ENCODE data around the gene MUC2. TPM values are rescaled to one million over a fixed set of nuclear protein-coding genes. Genes with fewer than 3 reads are reported as not detected.
"Not testable (repeated sequence)": the region's sequence is repeated elsewhere in the genome, so short reads cannot be mapped to it uniquely, and the experiment has no call there.

The MUC2 gene
- total and polyA plus RNA-seq, 2 experiments from 2014 or later = 0.03 TPM; not detected in 1

DNA sequence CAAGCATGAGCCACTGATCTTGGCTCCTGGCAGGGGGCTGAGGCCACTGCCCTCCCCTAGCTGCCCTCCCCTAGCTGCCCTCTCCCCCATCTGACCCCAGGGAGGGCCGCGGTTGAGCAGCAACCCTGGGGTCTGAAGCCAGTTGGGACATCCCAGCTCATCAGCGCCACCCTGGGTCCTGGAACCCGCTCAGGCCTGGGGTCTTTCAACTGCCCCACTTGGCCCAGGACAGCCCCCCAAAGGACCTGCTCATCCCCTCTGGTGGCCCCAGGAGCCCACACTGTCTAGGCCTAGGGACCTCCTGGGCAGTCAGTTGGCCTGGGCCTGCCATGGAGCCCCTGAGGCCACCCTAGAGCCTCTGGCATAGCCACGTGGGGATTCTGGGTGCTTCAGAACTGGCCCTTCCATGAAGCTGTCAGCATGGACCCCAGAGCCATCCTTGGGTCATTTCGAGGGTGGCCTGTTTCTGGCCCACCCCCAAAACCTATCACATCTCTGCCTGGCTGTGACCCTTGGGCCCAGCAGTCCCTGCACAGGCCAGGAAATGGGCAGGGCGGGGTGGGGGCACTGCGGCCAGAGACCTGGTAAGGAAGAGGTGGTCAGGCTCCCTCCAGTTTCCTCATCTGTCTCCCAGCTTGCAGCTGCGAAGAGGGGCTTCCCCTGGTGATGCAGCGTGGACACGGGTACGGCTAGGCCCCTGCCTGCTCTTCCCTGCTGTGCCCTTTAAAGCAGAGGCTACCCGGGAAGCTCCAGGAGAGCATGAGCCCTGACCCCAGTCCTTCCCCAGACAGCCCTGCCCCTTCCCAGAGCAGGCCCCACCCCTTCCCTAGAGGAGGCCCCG is 37.9 kb downstream of the MUC2 start:
- no peak for DNase-seq (ENCODE audit: low read depth in 1 of 2, low spot score in 1 of 2)
- Histone ChIP-seq H3K27ac (no peak overlapping the region), H3K9me3 (ENCODE audit: low read depth) (no peaks in the 10 kb centered on the region), H3K27me3 (peaks cover 3% of the 10 kb centered on the region), H3K36me3 (no peaks in the 10 kb centered on the region), H3K4me1 (ENCODE audit: low read depth) (no peaks in the 10 kb centered on the region), H3K4me3 (no peak overlapping the region)
- TF ChIP-seq, protein P1, sequence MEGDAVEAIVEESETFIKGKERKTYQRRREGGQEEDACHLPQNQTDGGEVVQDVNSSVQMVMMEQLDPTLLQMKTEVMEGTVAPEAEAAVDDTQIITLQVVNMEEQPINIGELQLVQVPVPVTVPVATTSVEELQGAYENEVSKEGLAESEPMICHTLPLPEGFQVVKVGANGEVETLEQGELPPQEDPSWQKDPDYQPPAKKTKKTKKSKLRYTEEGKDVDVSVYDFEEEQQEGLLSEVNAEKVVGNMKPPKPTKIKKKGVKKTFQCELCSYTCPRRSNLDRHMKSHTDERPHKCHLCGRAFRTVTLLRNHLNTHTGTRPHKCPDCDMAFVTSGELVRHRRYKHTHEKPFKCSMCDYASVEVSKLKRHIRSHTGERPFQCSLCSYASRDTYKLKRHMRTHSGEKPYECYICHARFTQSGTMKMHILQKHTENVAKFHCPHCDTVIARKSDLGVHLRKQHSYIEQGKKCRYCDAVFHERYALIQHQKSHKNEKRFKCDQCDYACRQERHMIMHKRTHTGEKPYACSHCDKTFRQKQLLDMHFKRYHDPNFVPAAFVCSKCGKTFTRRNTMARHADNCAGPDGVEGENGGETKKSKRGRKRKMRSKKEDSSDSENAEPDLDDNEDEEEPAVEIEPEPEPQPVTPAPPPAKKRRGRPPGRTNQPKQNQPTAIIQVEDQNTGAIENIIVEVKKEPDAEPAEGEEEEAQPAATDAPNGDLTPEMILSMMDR (IDR thresholded peaks at IDR 0.05; ENCODE audit: low read depth, low read length) = no peak

DNA sequence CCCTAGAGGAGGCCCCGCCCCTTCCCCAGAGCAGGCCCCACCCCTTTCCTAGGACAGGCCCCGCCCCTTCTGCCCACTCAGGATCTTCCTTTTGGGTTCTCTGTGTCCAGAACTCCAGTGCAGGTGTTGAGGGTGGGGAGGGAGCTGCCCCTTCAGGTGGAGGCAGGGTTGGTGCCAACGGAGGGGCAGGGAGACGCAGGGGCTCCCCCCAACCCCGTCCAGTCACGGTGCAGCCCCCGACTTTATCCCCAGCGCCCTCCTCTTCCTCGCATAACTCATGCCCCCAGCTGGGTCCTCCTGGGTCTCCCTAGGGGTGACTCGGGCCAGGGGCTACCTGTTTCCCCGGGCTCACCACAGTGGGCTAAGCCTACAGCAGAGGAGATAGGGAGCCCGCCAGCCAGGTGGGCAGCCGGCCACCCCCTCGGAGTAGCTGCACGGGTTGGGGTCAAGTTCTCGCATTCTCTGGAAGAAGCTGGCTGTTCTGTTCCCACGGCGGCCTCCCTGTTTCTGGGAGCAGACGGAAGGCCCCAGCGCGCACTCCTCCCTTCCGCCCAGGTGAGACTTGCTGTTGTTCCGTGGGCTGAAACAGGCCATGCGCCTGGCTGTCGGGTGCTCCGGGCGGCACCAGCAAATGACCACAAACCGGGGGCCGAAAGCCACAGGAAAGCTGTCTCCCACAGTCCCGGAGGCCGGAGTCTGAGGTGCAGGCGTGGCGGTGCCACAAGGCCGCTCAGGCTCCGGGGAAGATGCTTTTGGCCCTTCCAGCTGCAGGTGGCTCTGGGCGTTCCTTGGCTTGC is 38.9 kb downstream of the MUC2 start:
- Histone ChIP-seq H3K36me3 (no peaks in the 10 kb centered on the region), H3K4me3 (no peak overlapping the region), H3K4me1 (ENCODE audit: low read depth) (no peaks in the 10 kb centered on the region), H3K27me3 (peaks cover 3% of the 10 kb centered on the region), H3K9me3 (ENCODE audit: low read depth) (no peaks in the 10 kb centered on the region), H3K27ac (no peak overlapping the region)
- DNase-seq (ENCODE audit: low read depth in 1 of 2, low spot score in 1 of 2) = no peak
- TF ChIP-seq, protein P1 (IDR thresholded peaks at IDR 0.05; ENCODE audit: low read depth, low read length) = no peak

DNA sequence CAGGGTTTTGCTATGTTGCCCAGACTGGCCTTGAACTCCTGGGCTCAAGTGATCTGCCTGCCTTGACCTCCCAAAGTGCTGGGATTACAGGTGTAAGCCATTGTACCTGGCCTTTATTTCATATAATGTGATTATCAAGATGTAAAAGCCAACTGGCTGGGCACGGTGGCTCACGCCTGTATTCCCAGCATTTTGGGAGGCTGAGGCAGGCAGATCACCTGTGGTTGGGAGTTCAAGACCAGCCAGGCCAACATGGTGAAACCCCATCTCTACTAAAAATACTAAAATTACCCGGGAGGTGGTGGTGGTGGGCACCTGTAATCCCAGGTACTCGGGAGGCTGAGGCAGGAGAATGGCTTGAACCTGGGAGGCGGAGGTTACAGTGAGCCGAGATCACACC is 40.6 kb downstream of the MUC2 start:
- H3K4me1 ChIP-seq (ENCODE audit: low read depth); H3K9me3 ChIP-seq (ENCODE audit: low read depth); DNase-seq (ENCODE audit: low read depth in 1 of 2, low spot score in 1 of 2); H3K4me3 ChIP-seq; H3K36me3 ChIP-seq; H3K27me3 ChIP-seq; H3K27ac ChIP-seq: not testable (repeated sequence)

DNA sequence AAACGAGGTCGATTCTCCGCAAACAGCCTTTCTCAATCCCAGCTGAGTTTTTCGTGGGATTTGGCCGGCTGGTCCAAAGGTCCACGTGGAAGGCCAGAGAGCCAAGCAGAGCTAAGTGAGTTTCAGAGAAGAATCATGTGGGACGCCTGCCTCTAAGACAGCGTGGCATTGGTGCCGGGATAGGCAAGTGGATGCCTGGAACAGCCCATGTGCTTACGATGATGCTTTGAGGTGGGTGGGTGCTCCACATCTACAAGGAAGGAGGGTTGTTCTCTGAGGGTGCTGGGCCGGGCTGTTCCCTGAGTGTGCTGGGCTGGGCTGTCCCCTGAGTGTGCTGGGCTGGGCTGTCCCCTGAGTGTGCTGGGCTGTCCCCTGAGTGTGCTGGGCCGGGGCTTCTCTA is 41.4 kb downstream of the MUC2 start:
- H3K27me3 ChIP-seq = peaks cover 3% of the 10 kb centered on the region
- TF ChIP-seq, protein P1 (IDR thresholded peaks at IDR 0.05; ENCODE audit: low read depth, low read length) = no peak

DNA sequence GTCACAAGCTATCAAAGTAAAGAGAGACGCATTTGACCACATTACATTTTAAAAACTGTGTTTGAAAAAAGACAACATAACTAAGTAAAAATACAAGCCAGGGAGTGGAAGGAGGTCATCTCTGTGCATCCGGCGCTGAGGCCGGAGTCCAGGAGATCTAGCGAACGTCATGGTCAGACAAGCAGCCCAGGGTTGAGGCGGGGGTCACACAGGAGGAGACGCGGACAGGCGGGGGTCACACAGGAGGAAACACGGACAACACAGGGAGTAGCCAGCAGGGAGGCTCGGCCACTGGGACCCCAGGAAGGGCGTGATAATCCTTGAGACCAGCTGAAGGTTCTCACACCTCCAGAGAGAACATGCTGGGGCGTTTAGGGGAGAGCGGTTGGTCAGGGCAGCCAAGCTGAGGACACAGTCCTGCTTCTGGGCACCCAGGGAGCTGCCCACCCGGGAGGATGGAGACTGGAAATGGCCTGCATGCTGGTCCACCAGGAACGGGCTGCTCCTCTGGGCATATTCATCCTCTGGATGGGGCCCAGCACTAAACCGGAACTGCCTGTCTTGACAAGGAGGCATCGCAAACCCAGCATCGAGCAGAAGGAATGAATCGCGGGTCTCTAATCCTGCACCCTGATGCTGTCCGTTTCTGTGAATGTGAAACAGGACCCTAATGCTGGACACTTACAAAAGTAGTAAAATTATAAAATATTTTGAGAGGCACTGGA is 42.2 kb downstream of the MUC2 start:
- no peaks in the 10 kb centered on the region for H3K4me1 ChIP-seq (ENCODE audit: low read depth)
- TF ChIP-seq, protein P1 (IDR thresholded peaks at IDR 0.05; ENCODE audit: low read depth, low read length) = no peak
- peaks cover 3% of the 10 kb centered on the region for H3K27me3 ChIP-seq
- no peak overlapping the region for H3K4me3 ChIP-seq
- H3K27ac ChIP-seq = no peak overlapping the region
- no peaks in the 10 kb centered on the region for H3K36me3 ChIP-seq
- no peaks in the 10 kb centered on the region for H3K9me3 ChIP-seq (ENCODE audit: low read depth)
- DNase-seq (ENCODE audit: low read depth in 1 of 2, low spot score in 1 of 2) = no peak

More for the DNA sequence above, 41.4 kb downstream of the MUC2 start:
- DNase-seq (ENCODE audit: low read depth in 1 of 2, low spot score in 1 of 2) = no peak
- H3K36me3 ChIP-seq = no peaks in the 10 kb centered on the region
- no peak overlapping the region for H3K4me3 ChIP-seq
- H3K4me1 ChIP-seq (ENCODE audit: low read depth) = no peaks in the 10 kb centered on the region
- no peaks in the 10 kb centered on the region for H3K9me3 ChIP-seq (ENCODE audit: low read depth)
- no peak overlapping the region for H3K27ac ChIP-seq
